Esophagus muscularis mucosa (tissue), 4 donors: ENCODE measurements around the gene SNAP91. TPM values are rescaled to one million over a fixed set of nuclear protein-coding genes. Genes with fewer than 3 reads are reported as not detected.
"Not testable (repeated sequence)": the region's sequence is repeated elsewhere in the genome, so short reads cannot be mapped to it uniquely, and the experiment has no call there.

Experiments
- DNase-seq: peaks from one replicate; pipeline ENCODE4 v3.0.0-alpha.2; 2017; ENCODE audit errors: extremely low spot score
- H3K27ac ChIP-seq, 4 donors: fragments of 200-600 bp; sonication (generic); replicated peaks in 1 of 4; 1 replicate in 3 of 4; 2 replicates in 1 of 4; pipeline ENCODE4 v1.5.1; 2016 to 2019; ENCODE audit warnings: mild to moderate bottlenecking in 1 of 4
- H3K27me3 ChIP-seq, 4 donors: fragments of 200-600 bp; sonication (generic); one replicate each; pipeline versions ENCODE4 v1.5.1 to v1.6.0; 2016 to 2019
- H3K36me3 ChIP-seq, 4 donors: fragments of 200-600 bp; sonication (generic); one replicate each; pipeline ENCODE4 v1.5.1; 2016 to 2019
- H3K4me1 ChIP-seq, 4 donors: fragments of 200-600 bp; sonication (generic); one replicate each; pipeline ENCODE4 v1.5.1; 2016 to 2019
- H3K4me3 ChIP-seq, 4 donors: fragments of 200-600 bp; sonication (generic); 1 replicate in 2 of 4; 2 replicates in 2 of 4; pipeline ENCODE4 v1.5.1; 2016 to 2019; ENCODE audit warnings: mild to moderate bottlenecking in 4 of 4, moderate library complexity in 1 of 4
- H3K9me3 ChIP-seq, 4 donors: fragments of 200-600 bp; sonication (generic); 1 replicate in 3 of 4; 2 replicates in 1 of 4; pipeline ENCODE4 v1.5.1; 2016 to 2019
- EP300 ChIP-seq: sonication (generic); formaldehyde crosslinking; IDR thresholded peaks from one replicate; pipeline ENCODE4 v1.6.1; 2017; ENCODE audit warnings: antibody characterized with exemption
- POLR2A ChIP-seq: fragments of 450-650 bp; IDR thresholded peaks from one replicate; pipeline ENCODE4 v1.6.1; 2017; ENCODE audit warnings: antibody characterized with exemption, moderate library complexity, mild to moderate bottlenecking, low read depth
- POLR2AphosphoS5 ChIP-seq, 2 donors: sonication (generic); formaldehyde crosslinking; IDR thresholded peaks; one replicate each; pipeline ENCODE4 v1.6.1; 2017; ENCODE audit warnings: antibody characterized with exemption in 2 of 2
- WGBS: methylation state at CpG from one replicate; pipeline ENCODE4 v1.1.5; 2018; 5-methylcytosine and 5-hydroxymethylcytosine counted together
- intact Hi-C: fragments of 100-400 bp; cut with DNase I; formaldehyde crosslinking; loops from one replicate; pipeline ENCODE4 v1.15.1; 2023
- total RNA-seq, 4 donors: library from RNA; depleted of rRNA; stranded (reverse); fragments of >200 nt; gene quantifications; one replicate each; pipeline versions ENCODE4 v1.1.0 to v1.2.1, GENCODE V29; 2016
- TF ChIP-seq, protein P1 (sequence below), 3 experiments: fragments of 200-600 bp in 2 of 3; fragments of 450-650 bp in 1 of 3; sonication (generic) in 2 of 3; IDR thresholded peaks; one replicate each; pipeline ENCODE4 v1.5.1; 2017 to 2019; ENCODE audit warnings: antibody characterized with exemption in 3 of 3, mild to moderate bottlenecking in 2 of 3, moderate library complexity in 1 of 3

Gene SNAP91
- total RNA-seq, 4 donors from 2014 or later, result 1.2 to 7.1 (median 3.9) TPM

DNA sequence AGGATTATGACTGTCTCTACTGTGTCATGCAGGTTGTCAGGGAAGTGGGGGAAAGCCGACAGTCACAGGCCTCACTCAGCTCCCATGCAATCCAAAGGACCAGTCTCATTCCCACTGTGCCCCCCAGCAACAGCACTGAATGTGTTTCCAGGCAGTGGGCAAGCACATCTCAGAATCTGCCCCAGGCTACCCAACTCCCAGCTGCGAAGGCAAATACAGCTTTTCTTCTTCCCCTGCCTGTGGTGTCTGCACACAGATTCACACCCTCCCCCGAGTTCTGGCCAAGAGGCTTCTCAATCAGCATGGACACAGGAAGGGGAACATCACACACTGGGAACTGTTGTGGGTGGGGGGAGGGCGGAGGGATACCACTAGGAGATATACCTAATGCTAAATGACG, 75.3 kb downstream of the SNAP91 start:
- Histone ChIP-seq H3K4me1 (no peaks in the 10 kb centered on the region), H3K27me3 (peaks cover 0 to 4% (median 0%) of the 10 kb centered on the region in 4 donors), H3K9me3 (no peaks in the 10 kb centered on the region), H3K36me3 (no peaks in the 10 kb centered on the region), H3K4me3 (no peak overlapping the region), H3K27ac (no peak overlapping the region)
- DNase-seq, result no peak
- WGBS, result 84% methylated on average over 4 of the region's 5 CpGs
- intact Hi-C loops, result no loop called here
- TF ChIP-seq POLR2A, result no peak
- TF ChIP-seq POLR2AphosphoS5 (IDR thresholded peaks at IDR 0.05), result no peak
- TF ChIP-seq, protein P1, sequence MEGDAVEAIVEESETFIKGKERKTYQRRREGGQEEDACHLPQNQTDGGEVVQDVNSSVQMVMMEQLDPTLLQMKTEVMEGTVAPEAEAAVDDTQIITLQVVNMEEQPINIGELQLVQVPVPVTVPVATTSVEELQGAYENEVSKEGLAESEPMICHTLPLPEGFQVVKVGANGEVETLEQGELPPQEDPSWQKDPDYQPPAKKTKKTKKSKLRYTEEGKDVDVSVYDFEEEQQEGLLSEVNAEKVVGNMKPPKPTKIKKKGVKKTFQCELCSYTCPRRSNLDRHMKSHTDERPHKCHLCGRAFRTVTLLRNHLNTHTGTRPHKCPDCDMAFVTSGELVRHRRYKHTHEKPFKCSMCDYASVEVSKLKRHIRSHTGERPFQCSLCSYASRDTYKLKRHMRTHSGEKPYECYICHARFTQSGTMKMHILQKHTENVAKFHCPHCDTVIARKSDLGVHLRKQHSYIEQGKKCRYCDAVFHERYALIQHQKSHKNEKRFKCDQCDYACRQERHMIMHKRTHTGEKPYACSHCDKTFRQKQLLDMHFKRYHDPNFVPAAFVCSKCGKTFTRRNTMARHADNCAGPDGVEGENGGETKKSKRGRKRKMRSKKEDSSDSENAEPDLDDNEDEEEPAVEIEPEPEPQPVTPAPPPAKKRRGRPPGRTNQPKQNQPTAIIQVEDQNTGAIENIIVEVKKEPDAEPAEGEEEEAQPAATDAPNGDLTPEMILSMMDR (IDR thresholded peaks at IDR 0.05), result no peak

- Histone ChIP-seq H3K27ac (no peak overlapping the region), H3K36me3 (no peaks in the 10 kb centered on the region), H3K9me3 (no peaks in the 10 kb centered on the region), H3K4me3 (no peak overlapping the region), H3K4me1 (no peaks in the 10 kb centered on the region), H3K27me3 (peaks cover 0 to 4% (median 0%) of the 10 kb centered on the region in 4 donors)
- TF ChIP-seq POLR2A (no peak), POLR2AphosphoS5 (IDR thresholded peaks at IDR 0.05) (no peak), EP300 (no peak)
- TF ChIP-seq, protein P1 (IDR thresholded peaks at IDR 0.05), result no peak
- WGBS, result 100% methylated on average over 2 of the region's 2 CpGs
- intact Hi-C loops, result no loop called here
- no peak for DNase-seq
Observed at GRCh38 chr6:83633149-83633548, 75.8 kb downstream of the SNAP91 start.

DNA sequence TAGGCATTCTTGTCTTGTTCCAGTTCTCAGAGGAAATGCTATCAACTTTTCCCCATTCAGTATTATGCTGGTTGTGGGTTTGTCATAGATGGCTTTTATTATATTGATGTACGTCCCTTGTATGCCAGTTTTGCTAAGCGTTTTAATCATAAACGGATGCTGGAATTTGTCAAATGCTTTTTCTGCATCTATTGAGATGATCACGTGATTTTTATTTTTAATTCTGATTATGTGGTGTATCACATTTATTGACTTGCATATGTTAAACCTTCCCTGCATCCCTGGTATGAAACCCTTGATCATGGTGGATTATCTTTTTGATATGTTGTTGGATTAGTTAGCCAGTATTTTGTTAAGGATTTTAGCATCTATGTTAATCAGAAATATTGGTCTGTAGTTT, 79.0 kb downstream of the SNAP91 start:
- H3K36me3 ChIP-seq, H3K4me1 ChIP-seq, H3K27me3 ChIP-seq, intact Hi-C loops, H3K9me3 ChIP-seq, H3K27ac ChIP-seq, H3K4me3 ChIP-seq, DNase-seq: not testable (repeated sequence)
- WGBS, result 88% methylated on average over 4 of the region's 4 CpGs

DNA sequence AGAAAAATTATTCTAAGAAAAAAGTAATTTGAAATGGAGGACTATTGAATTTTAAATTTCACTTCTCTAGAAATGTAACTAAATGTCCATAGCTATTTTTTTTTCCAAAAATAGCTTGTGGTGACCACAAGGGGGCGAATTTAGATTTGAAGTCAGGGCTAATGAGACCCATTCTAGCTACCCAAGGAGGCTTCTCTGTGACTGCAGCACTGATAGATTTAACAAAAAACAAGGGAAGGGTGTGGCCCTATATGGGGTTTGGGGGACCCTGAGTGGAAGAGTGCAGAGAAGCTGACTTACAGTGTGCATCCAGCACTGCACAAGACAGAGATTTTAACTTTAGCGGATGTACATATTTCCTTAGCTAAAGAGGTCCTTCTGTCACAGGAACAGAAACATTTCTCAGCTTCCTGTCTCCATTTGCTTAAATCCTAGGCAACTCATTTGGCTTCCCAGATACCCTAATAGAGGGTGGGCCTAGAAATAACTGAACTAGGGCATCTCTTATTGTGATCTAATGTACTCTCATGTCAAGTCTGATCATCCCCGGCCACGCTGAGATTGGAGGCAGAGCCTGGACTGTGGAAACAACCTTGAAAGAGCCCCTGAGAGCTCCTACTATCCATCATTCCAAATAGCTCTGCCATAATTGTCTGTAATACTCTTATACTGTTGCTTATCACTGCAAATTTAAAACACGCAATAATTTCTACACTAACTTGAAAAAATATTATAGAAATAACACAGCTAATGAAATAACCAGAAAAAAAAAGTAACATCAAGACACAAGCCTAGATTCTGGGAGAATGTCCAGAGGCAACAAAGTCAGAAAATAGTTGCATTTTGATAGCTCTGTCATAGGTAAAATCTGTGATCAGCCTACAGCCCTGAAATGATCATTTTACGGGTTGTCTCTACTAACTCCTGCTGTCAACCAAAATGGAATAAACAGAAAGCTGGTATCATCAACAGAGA, 93.6 kb downstream of the SNAP91 start:
- Histone ChIP-seq H3K9me3 (no peaks in the 10 kb centered on the region), H3K27ac (no peak overlapping the region), H3K36me3 (no peaks in the 10 kb centered on the region), H3K27me3 (no peaks in the 10 kb centered on the region), H3K4me3 (no peak overlapping the region), H3K4me1 (no peaks in the 10 kb centered on the region)
- 73% methylated on average over 6 of the region's 6 CpGs for WGBS
- intact Hi-C loops, result no loop called here
- no peak for DNase-seq
- no peak for TF ChIP-seq POLR2AphosphoS5 (IDR thresholded peaks at IDR 0.05)
- TF ChIP-seq, protein P1 (IDR thresholded peaks at IDR 0.05), result peak; percentile 17 to 49 (median 47)

- intact Hi-C loops, result no loop called here
- H3K4me1 ChIP-seq, result no peaks in the 10 kb centered on the region
- no peaks in the 10 kb centered on the region for H3K9me3 ChIP-seq
- no peak for DNase-seq
- no peak overlapping the region for H3K4me3 ChIP-seq
- H3K27me3 ChIP-seq, result no peaks in the 10 kb centered on the region
- H3K27ac ChIP-seq, result no peak overlapping the region
- 59% methylated on average over 4 of the region's 4 CpGs for WGBS
- TF ChIP-seq POLR2A (no peak), POLR2AphosphoS5 (IDR thresholded peaks at IDR 0.05) (no peak), EP300 (no peak)
- TF ChIP-seq, protein P1 (IDR thresholded peaks at IDR 0.05), result no peak
- H3K36me3 ChIP-seq, result no peaks in the 10 kb centered on the region
Observed at GRCh38 chr6:83613378-83613777, 95.5 kb downstream of the SNAP91 start.
